HG02852 (cell line): ENCODE measurements around the gene GRIP2.

Experiments
- ATAC-seq: cut with Tn5 transposase; IDR thresholded peaks from one replicate; pipeline ENCODE4 v1.9.1; 2021; ENCODE audit warnings: mild to moderate bottlenecking, moderate library complexity; ENCODE audit not compliant: unreplicated experiment

GRIP2 gene

DNA sequence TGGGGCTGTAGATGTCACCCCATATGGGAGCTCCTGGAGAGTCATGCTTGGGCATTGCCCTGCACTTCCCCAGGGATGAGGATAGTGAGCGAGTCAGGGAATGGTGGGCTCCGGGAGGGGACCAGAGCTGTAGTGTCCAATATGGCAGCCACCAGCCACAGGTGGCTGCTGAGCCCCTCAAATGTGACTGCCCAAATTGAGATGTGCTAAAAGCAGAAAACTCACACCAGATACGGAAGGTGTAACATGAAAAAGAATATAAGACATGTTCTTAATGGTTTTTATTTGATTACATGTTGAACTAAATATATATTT lies 31.7 kb downstream of the GRIP2 start:
- no peak for ATAC-seq

- no peak for ATAC-seq
Measured at GRCh38 chr3:14507757-14508504, 32.2 kb downstream of the GRIP2 start.

DNA sequence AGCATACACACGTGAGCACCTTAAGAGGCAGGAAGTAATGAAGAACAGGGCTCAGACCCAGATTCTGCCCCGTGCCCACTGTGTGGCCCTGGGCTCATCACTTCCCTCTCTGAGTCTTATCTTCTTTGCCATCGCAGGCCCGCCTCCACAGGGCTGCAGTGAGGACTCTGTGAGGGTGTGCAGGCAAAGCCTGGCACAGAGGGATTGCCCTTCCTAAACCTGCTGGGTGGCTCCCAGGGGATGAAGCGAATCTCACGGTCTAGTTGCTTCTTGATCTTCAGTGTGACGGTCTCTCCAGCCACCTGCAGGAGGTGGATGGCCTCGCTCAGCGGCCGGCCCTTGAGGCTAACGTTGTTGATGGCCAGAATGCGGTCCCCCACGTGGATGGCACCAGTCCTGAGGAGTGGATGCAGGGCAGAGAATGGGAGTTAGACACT lies 32.8 kb downstream of the GRIP2 start:
- no peak for ATAC-seq

DNA sequence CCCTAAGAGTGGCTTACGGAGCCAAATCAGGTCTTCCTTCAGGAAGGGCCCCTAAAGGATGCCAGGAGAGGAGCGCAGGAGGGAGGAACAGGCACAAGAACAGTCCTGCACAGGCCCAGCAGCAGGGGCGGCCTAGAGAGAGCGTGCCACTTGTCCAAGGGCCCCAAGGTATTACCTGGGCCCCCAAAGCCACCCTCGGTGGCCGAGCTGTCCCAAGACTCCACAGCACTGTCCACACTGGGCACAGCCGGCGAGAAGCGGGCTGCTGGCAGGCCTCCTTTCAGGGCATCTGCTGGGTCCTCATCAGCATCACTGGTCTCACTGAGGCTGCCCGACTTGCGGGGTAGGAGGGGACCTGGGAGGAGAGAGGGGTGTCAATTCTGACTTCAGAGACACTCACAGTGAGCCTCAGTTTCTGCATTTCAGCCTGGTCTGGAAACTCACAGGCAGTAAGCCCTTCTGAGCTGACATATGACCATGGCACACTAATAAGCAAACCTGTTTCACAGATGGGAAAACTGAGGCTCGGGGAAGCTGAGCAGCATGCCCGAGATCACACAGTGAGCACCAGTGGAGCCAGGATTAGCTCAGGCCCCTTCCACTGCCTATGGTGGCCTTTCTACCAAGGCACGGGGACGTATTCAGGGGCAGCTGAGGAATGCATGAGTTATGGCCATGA lies 33.4 kb downstream of the GRIP2 start:
- no peak for ATAC-seq

- no peak for ATAC-seq
Measured at GRCh38 chr3:14505803-14506500, 34.2 kb downstream of the GRIP2 start.

- no peak for ATAC-seq
Measured at GRCh38 chr3:14505001-14505802, 34.9 kb downstream of the GRIP2 start.

DNA sequence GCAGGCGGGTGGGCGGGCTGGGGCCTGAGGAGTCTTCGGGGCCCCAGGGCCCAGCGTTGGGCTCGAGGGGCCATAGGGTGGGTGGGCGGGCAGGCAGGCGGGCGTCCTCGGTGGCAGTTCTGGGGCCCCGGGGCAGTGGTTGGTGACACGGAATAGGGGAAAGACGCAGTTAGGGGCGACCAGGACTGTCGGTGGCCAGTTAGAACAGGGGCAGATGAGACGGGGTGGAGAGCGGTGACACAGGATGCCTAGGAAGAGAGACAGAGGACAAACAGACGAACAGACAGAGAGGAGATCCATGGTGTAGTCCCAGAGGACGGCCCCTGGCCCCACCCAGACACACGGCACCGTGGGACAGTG lies 36.5 kb downstream of the GRIP2 start:
- ATAC-seq, result no peak

GRCh38 chr3:14503033-14503705 lies 37.0 kb downstream of the GRIP2 start:
- ATAC-seq, result no peak

DNA sequence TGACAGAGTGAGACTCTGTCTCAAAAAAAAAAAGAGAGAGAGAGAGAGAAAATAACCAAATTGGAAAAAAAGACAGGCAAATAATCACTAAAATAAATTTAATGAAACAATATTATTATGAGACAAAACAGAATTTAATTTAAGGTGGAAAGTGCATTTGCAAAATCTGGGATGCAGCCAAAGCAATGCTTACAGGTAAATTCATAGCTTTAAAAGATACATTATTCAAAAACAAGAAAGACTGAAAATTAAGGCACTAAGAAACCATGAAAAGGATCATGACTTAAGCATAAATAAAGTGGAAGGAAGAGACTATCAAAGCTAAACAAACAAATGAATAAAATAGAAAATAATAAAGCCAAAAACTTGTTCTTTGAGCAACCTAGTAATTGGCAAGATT lies 37.7 kb downstream of the GRIP2 start:
- ATAC-seq, result no peak

DNA sequence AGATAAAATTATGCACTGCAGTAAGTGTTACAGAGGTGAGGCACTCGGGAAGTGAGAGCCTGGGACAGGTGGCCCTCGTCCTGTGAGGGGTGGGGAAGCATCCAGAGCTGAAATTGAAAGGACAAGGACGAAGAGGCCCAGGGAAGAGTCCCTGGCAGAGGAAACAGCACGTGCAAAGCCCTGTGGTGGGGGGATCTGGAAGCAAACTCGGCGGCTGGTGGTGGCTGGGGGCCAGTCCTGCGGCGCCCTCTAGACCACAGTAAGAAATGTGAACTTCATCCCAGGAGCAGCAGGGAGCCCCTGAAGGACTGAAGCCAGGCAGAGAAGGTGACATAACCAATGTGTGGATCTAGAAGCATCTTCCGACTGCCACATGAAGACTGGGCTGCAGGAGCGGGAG lies 42.8 kb downstream of the GRIP2 start:
- ATAC-seq, result no peak

- ATAC-seq, result no peak
Measured at GRCh38 chr3:14496351-14496750, 43.8 kb downstream of the GRIP2 start.

DNA sequence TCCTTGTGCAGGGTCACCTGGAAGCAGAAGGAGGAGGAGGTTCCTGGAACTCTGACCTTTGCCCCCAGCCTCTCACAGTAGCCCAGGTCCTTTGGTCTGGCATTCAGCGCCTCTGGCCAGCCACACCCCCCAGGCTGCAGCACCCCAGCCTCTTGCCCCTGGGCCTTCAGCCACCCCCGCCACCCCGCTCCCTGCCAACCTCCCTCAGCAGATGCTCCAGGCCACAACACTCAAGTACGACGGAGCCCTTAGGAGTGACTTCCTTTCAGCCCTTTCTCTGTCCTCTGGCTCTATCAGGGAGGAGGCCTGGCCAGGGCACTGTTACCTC lies 45.2 kb downstream of the GRIP2 start:
- ATAC-seq, result no peak

GRCh38 chr3:14494279-14494972 lies 45.7 kb downstream of the GRIP2 start:
- no peak for ATAC-seq

GRCh38 chr3:14492948-14493881 lies 46.9 kb downstream of the GRIP2 start:
- no peak for ATAC-seq

GRCh38 chr3:14491396-14492190 lies 48.5 kb downstream of the GRIP2 start:
- ATAC-seq, result no peak

- ATAC-seq, result no peak
Measured at GRCh38 chr3:14490831-14491230, 49.3 kb downstream of the GRIP2 start.

DNA sequence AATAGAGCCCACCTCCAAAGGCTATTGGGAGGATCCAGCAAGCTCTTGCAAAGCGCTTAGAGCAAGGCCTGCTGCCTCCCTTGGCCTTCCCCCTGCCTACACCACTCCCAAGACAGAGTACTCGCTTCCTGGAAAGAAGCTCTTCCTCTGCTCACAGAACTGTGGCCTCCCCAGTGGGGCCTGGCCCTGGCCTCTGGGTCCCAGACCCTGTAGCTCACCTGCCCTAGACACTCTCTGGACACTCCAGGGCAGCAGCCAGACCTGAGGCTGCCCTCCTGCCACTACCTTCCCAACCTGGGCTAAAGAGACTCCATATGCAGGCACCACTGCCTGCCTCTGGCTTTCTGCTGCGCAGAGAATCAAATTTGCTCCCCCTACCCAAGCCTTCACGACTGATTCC lies 49.9 kb downstream of the GRIP2 start:
- ATAC-seq, result no peak

- no peak for ATAC-seq
Measured at GRCh38 chr3:14489641-14490040, 50.5 kb downstream of the GRIP2 start.
